Dermis microvascular lymphatic vessel endothelial cell (primary cell): ENCODE data around the gene DOK7. TPM values are rescaled to one million over a fixed set of nuclear protein-coding genes. Genes with fewer than 3 reads are reported as not detected.

Experiments
- DNase-seq, 2 donors: peaks; one replicate each; pipeline versions ENCODE4 v3.0.0 to v3.0.0-alpha.2; 2010; ENCODE audit warnings: low read depth in 2 of 2
- total RNA-seq: library from RNA; depleted of rRNA; stranded (reverse); fragments of >200 nt; gene quantifications from 2 replicates; pipeline ENCODE4 v1.2.1, GENCODE V29; 2014

Gene DOK7, protein sequence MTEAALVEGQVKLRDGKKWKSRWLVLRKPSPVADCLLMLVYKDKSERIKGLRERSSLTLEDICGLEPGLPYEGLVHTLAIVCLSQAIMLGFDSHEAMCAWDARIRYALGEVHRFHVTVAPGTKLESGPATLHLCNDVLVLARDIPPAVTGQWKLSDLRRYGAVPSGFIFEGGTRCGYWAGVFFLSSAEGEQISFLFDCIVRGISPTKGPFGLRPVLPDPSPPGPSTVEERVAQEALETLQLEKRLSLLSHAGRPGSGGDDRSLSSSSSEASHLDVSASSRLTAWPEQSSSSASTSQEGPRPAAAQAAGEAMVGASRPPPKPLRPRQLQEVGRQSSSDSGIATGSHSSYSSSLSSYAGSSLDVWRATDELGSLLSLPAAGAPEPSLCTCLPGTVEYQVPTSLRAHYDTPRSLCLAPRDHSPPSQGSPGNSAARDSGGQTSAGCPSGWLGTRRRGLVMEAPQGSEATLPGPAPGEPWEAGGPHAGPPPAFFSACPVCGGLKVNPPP
- total RNA-seq = under 0.01 TPM in 1 of 2 replicates, not detected in the other

DNA sequence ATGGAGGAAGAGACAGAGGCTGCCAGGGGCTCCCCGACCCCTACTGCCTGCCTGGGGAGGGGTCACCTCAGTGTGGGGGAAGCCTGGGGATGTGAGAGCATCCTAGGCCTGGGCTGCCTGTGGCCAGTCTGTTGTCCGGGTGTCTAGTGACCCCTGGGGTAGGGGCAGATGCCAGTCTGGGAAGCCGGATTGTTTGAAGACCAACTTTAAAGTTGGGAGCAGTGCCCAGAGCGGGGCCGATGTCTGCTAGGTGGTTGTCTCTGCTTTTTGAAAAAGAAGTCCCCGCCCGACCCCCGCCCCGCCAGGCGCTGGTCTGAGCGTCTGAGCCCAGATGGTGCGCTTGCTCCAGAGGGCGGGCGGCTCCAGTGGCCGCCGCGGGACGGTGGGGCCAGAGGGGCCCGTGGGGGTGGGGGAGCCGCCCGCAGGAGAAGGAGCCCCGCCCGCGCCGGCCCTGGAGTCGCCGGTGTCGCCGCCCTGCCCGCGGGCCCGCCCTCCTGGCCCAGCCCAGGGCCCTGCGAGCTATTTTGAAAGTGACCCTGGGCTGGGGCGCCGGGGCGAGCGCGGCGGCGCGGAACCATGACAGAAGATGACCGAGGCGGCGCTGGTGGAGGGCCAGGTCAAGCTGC lies at the start of gene DOK7:
Gene DOK7 (plus strand): TSS at position 517 of the 626 bp plus-strand sequence. CDS start 70 bp downstream, at position 587.
- no peak for DNase-seq

DNA sequence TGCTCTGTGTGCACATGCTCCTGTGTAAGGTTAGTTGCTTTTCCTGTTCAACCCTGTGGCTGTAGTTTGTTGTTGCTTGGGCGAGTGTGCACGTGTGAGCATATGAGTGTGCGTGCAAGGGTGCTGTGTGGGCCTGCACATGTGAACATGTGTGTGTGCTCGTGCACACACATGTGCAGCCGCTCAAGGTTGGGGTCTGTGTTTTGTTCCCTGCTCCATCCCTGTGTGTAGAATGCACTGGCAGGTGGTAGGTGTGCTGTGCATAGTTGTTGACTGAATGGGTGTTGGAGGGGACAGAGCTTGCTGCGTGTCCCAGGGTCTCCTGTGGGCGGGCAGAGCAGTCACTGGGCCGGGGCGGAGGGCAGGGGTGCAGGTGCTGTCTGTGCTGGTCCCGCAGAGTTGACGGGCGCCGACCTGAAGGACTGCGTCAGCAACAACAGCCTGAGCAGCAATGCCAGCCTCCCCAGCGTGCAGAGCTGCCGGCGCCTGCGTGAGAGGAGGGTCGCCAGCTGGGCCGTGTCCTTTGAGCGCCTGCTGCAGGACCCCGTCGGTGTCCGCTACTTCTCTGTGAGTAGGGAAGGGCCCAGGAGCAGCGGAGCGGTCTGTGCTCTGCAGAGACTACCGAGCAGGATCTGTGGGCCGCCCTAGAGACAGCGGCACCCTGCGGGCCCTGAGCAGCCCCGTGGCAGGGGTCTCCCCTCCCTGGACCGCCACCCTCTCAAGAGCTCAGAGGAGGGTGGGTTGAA lies 49.3 kb upstream of the DOK7 start:
- no peak for DNase-seq

DNA sequence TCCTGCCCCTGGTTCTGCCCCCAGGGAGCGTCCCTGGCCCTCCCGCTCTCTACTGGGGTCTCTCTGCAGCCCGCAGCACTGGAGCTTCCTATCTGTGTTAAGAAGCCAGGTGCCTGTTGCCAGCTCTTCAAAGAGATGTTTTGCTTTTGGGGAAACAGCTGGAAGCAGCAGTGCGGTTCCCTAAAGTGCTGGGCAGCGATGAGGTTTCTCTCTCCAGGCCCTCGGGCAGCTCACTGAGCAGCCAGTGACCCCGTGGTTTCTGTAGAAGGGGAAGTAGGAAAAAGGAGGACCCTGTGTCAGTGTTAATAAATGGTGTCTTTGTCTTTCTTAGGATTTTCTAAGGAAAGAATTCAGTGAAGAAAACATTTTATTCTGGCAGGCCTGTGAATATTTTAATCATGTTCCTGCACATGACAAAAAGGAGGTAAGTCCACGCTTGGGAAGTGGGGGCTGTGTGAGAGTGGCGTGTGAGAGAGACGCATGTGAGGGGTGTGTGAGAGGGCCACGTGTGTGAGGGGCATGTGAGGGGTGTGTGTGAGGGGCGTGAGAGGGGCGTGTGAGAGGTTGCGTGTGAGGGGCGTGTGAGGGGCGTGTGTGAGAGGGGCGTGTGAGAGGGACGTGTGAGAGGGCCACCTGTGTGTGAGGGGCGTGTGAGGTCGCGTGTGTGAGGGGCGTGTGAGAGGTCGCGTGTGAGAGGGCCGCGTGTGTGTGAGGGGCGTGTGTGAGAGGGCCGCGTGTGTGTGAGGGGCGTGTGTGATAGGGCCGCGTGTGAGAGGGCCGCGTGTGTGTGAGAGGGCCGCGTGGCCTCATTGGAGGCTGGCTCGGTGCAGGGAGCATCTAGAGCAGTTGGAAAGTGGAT lies 48.5 kb upstream of the DOK7 start:
- no peak for DNase-seq

DNA sequence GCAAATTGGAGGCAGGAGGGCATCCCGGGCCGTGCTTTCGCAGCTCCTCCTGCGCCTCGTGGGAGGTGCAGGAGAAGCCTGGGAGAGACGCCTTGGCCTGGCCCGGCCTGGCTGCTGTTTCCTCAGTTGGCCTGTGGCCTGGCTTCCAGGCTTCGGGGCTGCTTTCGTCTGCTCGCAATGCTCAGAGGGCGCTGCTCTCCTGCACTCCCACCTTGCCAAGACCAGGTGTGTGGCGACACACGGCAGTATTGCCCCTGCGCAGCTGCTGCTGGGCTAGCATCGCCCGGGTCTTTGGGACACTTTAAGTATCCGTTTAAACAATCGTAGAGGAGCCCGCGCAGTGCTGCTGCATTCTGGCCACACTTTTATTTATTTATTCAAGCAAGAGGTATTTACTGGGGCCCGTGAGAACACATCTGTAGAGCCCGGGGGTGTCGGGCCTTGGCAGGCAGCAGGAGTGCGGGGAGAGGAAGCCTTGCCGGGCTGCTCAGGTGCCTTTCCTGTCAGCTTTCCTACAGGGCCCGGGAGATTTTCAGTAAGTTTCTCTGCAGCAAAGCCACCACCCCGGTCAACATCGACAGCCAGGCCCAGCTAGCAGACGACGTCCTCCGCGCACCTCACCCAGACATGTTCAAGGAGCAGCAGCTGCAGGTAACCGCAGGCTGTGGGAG lies 47.5 kb upstream of the DOK7 start:
- no peak for DNase-seq

DNA sequence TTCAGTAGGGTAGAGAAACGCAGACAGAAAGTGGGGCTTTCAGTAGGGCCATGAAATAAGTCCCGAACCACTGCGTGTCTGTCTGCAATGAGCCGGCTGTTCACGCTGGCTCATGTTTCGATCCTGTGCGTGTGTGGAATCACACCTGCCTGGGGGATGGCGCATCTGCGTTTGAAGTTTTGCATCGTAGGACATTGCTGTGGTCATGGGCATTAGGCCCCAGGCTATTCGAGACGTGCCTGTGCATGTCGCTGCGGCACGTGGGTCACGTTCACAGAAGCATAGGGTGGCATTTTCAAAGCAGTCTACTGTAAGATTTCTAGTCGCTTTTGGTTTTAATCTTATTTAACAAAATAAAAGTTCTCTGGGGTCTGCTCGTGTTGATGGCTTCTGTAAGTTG lies 46.8 kb upstream of the DOK7 start:
- DNase-seq = no peak

DNA sequence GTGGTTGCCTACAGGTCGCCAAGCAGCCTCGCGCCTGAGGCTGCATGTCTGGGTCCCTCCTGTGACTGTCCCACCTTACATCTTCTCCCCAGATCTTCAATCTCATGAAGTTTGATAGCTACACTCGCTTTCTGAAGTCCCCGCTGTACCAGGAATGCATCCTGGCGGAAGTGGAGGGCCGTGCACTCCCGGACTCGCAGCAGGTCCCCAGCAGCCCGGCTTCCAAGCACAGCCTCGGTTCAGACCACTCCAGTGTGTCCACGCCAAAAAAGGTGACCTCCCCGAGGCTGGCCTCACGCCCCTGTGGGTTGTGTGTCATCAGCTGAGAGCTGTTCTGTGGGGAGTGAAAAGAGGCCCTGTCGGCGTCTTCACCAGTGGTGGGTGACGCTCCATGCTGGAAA lies 46.3 kb upstream of the DOK7 start:
- DNase-seq = no peak

DNA sequence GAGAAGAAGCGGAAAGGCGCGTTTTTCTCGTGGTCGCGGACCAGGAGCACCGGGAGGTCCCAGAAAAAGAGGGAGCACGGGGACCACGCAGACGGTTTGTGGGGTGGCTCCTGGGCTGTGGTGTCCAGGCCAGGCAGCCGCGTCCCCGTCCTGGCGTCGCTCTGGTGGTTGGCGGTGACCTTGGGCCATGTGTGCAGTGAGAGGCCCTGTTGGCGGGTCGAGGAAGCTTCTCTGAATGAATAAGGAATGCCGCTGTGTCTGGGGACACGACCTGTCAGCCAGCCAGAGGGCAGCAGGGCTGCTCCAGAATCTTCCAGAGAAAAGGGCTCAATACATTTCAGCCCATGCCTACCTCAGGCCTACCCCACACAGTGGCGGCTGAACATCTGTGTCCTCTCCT lies 45.7 kb upstream of the DOK7 start:
- no peak for DNase-seq

DNA sequence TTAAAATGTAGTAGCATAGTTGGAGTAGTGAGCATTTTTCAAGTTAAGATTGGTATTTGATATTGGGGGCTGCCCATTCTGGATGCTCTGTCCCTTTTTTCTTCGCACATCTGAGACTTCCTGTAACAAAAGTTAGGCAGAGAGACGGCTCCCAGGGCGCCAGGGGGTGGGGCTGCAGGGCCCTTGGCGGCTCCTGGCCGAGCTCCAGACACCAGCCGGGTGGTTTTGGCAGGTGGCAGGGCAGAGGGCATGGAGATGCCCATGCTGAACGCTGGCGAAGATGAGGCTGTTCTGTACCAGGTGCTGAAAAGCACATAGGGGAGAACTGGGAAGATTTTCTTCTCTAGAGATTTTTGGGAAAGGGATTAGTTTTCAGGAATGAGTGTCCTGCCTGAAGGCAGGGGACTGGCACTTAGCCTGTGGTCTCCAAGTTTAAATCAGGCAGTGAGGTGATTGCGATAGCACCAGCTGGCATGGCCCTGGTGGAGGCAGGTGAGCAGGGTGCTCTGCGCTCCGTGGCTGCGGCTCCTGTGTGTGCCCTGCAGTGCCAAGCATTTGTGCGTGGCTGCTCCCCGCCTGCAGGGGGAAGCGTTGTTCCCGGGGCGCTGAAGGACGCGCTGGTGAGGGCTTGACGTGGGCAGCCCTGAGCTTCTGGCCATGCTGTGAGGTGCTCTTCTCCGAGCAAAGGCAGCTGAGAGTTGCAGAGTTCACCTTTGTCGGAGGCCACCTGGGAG lies 44.9 kb upstream of the DOK7 start:
- no peak for DNase-seq

DNA sequence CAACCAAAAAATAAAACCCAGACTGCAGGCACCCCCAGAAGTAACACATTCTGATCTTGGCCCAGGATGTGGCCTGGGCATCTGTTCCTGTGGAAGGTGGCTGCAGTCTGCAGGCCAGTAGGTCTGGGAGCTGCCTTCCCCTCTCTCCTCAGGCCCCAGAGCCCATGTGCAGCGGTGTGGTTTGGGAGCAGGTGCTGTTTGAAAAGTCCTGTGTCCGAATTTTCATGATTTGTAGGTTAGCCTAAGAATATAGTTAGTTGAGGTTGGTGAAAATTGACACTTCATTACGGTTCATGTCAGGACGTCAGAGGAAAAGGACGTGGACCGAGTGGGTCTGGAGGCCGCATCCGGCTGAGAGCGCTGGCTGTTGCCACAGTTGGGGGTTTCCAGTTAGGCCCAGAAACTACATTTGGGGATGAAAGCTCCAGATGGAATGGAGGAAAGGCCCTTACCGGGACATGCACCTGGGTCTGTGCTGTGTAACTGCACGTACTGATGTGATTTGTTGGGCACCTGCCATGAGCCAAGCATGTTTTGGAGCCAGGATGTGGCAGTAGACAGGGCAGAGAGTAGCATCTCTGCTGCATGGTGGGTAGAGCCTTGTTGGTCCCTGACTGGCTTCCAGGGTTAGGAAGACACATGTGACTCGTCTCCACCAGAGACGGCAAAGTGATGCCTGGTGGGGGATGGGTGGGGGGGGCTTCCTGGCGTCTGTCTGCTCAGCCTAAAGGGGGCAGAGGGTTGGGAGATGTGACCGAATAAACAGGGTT lies 43.1 kb upstream of the DOK7 start:
- no peak for DNase-seq

DNA sequence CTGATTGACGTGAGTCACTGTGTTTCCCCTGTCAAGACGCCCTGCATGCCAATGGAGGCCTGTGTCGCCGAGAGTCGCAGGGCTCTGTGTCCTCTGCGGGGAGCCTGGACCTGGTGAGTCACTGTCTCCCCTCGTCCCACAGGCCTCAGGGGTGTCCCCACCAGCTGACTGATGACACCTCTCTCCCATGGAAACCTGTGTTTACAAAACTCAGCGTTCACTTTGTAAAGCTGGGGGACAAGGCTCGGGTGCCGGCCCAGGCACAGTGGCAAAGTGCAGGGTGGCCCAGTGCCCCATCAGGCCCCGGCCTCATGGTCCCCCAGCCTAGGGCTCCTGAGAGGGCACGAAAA lies 42.5 kb upstream of the DOK7 start:
- no peak for DNase-seq

DNA sequence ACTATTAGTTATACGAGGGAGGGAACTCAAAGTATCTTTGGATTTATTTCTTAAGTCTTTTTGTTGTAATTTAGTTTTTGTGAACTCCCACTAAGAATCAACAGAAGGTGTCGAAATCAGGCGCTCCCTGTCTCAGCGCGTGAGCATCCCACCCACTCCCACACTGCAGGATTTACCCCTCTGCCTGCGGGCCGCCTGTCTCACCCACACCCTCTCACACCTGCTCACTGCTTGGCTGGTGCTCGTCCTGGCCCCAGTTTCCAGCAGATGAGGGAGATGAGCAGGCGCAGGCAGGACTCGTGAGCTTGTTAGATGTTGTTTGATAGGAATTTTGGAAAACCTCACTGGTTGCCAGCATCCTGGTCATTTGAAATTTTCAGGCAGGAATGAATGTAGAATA lies 42.1 kb upstream of the DOK7 start:
- no peak for DNase-seq

DNA sequence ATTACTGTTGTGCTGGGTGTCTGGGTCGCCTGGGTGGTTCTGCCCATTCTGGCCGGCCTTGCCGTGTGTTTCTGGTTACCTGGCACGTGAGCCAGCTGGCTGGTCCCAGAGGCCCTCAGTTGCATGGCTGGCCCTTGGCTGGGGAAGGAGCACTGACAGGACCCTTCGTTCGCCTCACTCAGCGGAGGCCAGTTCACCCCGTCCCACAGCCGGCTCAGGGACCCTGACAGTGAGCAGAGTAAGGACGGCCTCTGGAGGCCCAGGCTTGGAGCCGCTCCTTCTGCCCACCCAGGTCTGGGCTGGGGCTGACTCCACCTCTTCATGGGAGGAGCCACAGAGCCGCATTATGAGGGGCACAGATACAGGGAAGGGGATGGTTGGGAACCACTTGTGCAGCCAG lies 41.6 kb upstream of the DOK7 start:
- DNase-seq = no peak

DNA sequence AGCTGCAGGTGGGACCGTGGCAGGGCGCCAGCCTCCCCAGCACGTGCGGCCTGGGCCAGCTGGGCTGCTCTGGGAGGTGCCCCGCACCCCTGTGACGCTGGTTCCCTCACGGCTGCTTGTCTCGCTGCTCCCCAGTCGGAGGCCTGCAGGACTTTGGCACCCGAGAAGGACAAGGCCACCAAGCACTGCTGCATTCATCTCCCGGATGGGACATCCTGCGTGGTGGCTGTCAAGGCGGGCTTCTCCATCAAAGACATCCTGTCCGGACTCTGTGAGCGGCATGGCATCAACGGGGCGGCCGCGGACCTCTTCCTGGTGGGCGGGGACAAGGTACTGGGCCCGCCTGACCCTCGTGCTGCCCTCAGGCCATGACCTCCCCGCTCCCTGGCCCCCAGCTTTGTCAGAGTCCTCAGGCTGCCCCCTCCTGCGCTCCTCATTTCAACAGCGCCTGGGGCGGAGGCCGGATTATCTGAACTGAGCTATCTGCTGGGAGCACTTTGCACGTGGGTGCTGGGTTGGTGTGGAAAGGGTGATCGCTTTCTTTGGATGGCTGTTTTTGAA lies 40.8 kb upstream of the DOK7 start:
- DNase-seq = no peak

DNA sequence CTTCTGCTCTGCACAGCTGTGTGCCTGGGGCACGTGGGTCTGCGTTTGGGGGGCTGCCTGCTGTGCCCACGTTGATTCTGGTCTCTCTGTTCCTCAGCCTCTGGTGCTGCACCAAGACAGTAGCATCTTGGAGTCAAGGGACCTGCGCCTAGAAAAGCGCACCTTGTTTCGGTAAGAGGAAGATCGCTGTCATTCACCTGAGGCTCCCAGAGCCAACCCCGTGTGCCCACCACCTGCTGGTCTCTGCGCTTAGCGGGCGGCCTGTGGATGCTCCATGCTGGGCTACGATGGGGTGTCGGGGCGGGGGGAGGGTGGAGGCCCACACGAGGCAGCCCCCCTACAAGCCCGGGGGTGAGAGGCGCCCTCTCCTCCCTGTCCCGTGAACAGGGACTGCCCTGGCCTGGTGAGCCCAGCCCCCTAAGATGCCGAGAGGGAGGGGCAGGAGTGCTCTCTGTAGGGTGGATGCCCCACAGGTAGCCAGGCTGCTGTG lies 40.3 kb upstream of the DOK7 start:
- DNase-seq = no peak

DNA sequence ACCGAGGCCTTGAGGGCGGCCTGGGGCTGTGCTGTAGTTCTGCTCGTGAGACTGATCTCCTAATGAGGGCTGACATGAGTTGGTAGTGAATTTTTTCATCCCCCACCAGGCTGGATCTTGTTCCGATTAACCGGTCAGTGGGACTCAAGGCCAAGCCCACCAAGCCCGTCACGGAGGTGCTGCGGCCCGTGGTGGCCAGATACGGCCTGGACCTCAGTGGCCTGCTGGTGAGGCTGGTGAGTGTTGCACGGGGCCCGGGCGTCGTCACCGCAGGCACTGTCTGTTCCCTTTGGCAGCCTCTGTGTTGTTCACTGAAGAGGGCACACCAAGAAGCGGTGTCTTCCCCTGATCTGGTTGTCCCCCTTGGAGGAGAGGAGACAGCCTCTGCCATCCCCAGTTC lies 39.7 kb upstream of the DOK7 start:
- no peak for DNase-seq

DNA sequence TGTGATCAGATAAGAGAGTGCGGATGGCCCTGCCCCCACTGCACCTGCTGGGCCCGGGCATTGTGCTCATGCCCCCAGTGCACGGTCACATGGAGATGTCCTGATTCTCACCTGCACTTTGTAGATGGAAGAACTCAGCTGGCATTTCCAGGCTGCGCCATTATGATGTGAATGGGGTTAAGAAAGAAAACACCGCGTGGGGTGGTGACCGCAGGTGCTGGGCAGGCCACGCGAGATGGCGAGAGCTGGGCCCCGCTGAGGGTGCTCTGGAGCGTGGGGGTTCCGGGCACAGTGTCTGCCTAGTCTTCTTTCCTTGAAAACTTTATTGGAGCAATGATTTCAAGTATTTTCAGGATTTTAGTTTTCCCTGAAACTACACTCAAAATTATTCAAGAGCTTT lies 39.2 kb upstream of the DOK7 start:
- DNase-seq = no peak

DNA sequence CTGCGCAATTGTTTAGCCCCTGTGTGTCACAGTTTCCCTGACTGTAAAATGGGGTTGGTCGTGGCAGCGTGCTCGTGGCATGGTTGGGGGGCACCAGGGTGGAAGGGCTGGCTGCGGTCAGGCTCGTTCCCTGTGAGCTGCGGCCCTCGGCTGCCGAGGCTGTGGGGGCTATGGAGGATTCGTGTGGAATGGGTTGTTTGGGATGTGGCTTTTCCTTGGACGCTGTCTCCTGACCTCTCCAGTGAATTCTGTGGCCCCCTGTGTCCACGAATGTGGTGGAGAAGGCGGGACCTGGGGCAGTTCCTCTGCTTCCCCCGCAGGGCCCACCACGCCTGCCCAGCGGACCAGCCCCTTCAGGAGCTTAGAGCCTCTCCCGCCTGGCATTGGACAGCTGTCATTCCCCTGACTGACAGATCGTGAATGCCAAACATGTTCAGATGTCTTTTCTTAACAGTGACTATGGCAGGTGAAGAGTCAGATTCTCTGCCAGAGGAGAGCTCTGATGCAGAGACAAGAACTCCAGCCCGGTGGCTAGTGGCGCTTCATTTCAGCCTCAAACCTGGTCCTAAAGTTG lies 38.5 kb upstream of the DOK7 start:
- DNase-seq = no peak

DNA sequence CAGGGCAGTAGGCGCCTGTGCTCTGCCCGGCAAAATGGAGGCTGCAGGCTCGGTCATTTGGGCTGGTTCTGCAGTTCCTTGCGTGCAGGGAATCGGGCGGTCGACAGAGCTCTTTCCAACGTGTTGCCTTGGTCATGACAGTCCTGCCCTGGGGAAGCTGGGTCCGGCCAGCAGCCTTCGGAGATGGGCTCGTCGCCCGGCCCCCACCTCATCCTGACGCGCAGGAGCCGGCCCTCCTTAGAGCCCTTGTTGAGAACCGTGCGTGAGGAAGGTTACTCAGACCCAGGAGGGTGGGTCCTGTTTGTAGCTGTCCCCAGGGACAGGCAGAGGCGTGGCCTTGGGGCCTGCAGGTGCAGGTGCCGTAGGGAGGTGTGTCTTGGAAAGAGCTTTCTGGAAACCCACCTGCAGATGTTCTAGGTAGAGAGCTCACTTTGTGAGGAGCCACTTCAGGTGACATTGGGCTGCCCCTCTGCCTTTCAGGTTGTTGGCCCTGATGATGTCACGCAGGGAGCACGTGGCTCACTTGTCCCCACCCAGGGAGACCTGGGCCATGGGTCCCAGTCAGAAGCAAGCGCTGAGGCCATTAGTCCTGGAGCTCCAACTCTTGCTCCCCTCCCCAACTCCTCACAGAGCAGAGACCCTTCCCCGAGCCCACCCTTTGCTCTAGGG lies 36.5 kb upstream of the DOK7 start:
- DNase-seq = no peak
